ENCODE measurements around the gene SCNN1G. TPM values are rescaled to one million over a fixed set of nuclear protein-coding genes. Genes with fewer than 3 reads are reported as not detected.

The SCNN1G gene
- total RNA-seq, 1 donor, result not detected

- Histone ChIP-seq H3K4me1 (ENCODE audit: insufficient read depth, low read length) (no peaks in the 10 kb centered on the region), H3K9me3 (ENCODE audit: low read depth, low read length) (no peaks in the 10 kb centered on the region), H3K36me3 (ENCODE audit: insufficient read depth, low read length) (no peaks in the 10 kb centered on the region), H3K27me3 (ENCODE audit: insufficient read depth, low read length) (no peaks in the 10 kb centered on the region), H4K20me1 (ENCODE audit: insufficient read depth, low read length) (no peaks in the 10 kb centered on the region), H3K27ac (ENCODE audit: low read depth, low read length) (no peak overlapping the region), H3K4me2 (ENCODE audit: insufficient read depth, low read length) (no peak overlapping the region), H3K4me3 (ENCODE audit: insufficient read depth, low read length) (no peak overlapping the region), H2AFZ (ENCODE audit: low read length) (no peak overlapping the region), H3K79me2 (ENCODE audit: insufficient read depth, low read length) (no peaks in the 10 kb centered on the region)
- DNase-seq (ENCODE audit: insufficient read length, low spot score, missing footprints), result no peak
- TF ChIP-seq CTCF (IDR thresholded peaks at IDR 0.05; ENCODE audit: extremely low read depth, low read depth, low read length), result no peak
Observed at GRCh38 chr16:23227529-23227928, 45.0 kb downstream of the SCNN1G start.

- H3K36me3 ChIP-seq (ENCODE audit: insufficient read depth, low read length), result no peaks in the 10 kb centered on the region
- H2AFZ ChIP-seq (ENCODE audit: low read length), result no peak overlapping the region
- TF ChIP-seq CTCF (IDR thresholded peaks at IDR 0.05; ENCODE audit: extremely low read depth, low read depth, low read length), result no peak
- no peaks in the 10 kb centered on the region for H4K20me1 ChIP-seq (ENCODE audit: insufficient read depth, low read length)
- no peaks in the 10 kb centered on the region for H3K4me1 ChIP-seq (ENCODE audit: insufficient read depth, low read length)
- no peaks in the 10 kb centered on the region for H3K79me2 ChIP-seq (ENCODE audit: insufficient read depth, low read length)
- DNase-seq (ENCODE audit: insufficient read length, low spot score, missing footprints), result no peak
- H3K9me3 ChIP-seq (ENCODE audit: low read depth, low read length), result no peaks in the 10 kb centered on the region
- H3K4me2 ChIP-seq (ENCODE audit: insufficient read depth, low read length), result no peak overlapping the region
- H3K27ac ChIP-seq (ENCODE audit: low read depth, low read length), result no peak overlapping the region
- H3K27me3 ChIP-seq (ENCODE audit: insufficient read depth, low read length), result no peaks in the 10 kb centered on the region
- no peak overlapping the region for H3K4me3 ChIP-seq (ENCODE audit: insufficient read depth, low read length)
Observed at GRCh38 chr16:23229714-23230113, 47.2 kb downstream of the SCNN1G start.

- Histone ChIP-seq H3K4me1 (ENCODE audit: insufficient read depth, low read length) (no peaks in the 10 kb centered on the region), H3K4me3 (ENCODE audit: insufficient read depth, low read length) (no peak overlapping the region), H3K36me3 (ENCODE audit: insufficient read depth, low read length) (no peaks in the 10 kb centered on the region), H2AFZ (ENCODE audit: low read length) (no peak overlapping the region), H3K79me2 (ENCODE audit: insufficient read depth, low read length) (no peaks in the 10 kb centered on the region), H3K9me3 (ENCODE audit: low read depth, low read length) (no peaks in the 10 kb centered on the region), H4K20me1 (ENCODE audit: insufficient read depth, low read length) (no peaks in the 10 kb centered on the region), H3K27me3 (ENCODE audit: insufficient read depth, low read length) (no peaks in the 10 kb centered on the region), H3K4me2 (ENCODE audit: insufficient read depth, low read length) (no peak overlapping the region), H3K27ac (ENCODE audit: low read depth, low read length) (no peak overlapping the region)
- TF ChIP-seq CTCF (IDR thresholded peaks at IDR 0.05; ENCODE audit: extremely low read depth, low read depth, low read length), result no peak
- no peak for DNase-seq (ENCODE audit: insufficient read length, low spot score, missing footprints)
Observed at GRCh38 chr16:23232806-23233205, 50.3 kb downstream of the SCNN1G start.

GRCh38 chr16:23235176-23235575, 52.6 kb downstream of the SCNN1G start:
- Histone ChIP-seq H3K9me3 (ENCODE audit: low read depth, low read length) (no peaks in the 10 kb centered on the region), H3K79me2 (ENCODE audit: insufficient read depth, low read length) (no peaks in the 10 kb centered on the region), H3K27me3 (ENCODE audit: insufficient read depth, low read length) (no peaks in the 10 kb centered on the region), H3K4me1 (ENCODE audit: insufficient read depth, low read length) (no peaks in the 10 kb centered on the region), H2AFZ (ENCODE audit: low read length) (no peak overlapping the region), H4K20me1 (ENCODE audit: insufficient read depth, low read length) (no peaks in the 10 kb centered on the region), H3K27ac (ENCODE audit: low read depth, low read length) (no peak overlapping the region), H3K36me3 (ENCODE audit: insufficient read depth, low read length) (no peaks in the 10 kb centered on the region), H3K4me3 (ENCODE audit: insufficient read depth, low read length) (no peak overlapping the region), H3K4me2 (ENCODE audit: insufficient read depth, low read length) (no peak overlapping the region)
- TF ChIP-seq CTCF (IDR thresholded peaks at IDR 0.05; ENCODE audit: extremely low read depth, low read depth, low read length), result no peak
- DNase-seq (ENCODE audit: insufficient read length, low spot score, missing footprints), result no peak
